Panc1 (cell line): ENCODE results near the gene TRPM1. TPM values are rescaled to one million over a fixed set of nuclear protein-coding genes. Genes with fewer than 3 reads are reported as not detected.
A peak's percentile ranks its signal among the peaks of the same experiment; 100 is the strongest.

ENCODE experiments used
- ATAC-seq: fragments of 200-7000 bp; cut with Tn5 transposase; 2 replicates; pipeline ENCODE4 v1.9.1; 2020; ENCODE audit warnings: mild to moderate bottlenecking, moderate library complexity
- BruUV-seq: library from RNA; stranded (reverse); fragments of 400-500 nt; replicated peaks from 2 replicates; lab custom pipeline; 2021; lab: Mats Ljungman, UMichigan
- CTCF ChIA-PET: fragments of 300-600 bp; sonication (Branson Sonifier 250); formaldehyde crosslinking; loops from one replicate; lab custom pipeline; 2022; ENCODE audit warnings: antibody characterized with exemption; lab: Charles Lee
- POLR2A ChIA-PET: fragments of 300-600 bp; sonication (Branson Sonifier 250); formaldehyde crosslinking; loops from one replicate; lab custom pipeline; 2022; ENCODE audit warnings: antibody characterized with exemption; lab: Charles Lee
- DNase-seq: peaks from one replicate; pipeline ENCODE4 v3.0.0-alpha.2; 2010; ENCODE audit warnings: low read depth, low spot score
- H3K27ac ChIP-seq: 2 replicates; pipeline ENCODE4 v1.5.1; 2011; ENCODE audit warnings: mild to moderate bottlenecking, low read length, inconsistent platforms
- H3K27me3 ChIP-seq: fragments of 200-500 bp; sonication (Bioruptor generic); 2 replicates; pipeline ENCODE4 v1.6.0; 2014; ENCODE audit warnings: low read length, inconsistent platforms; ENCODE audit not compliant: control insufficient read depth, insufficient read depth
- H3K36me3 ChIP-seq: fragments of 200-500 bp; sonication (Bioruptor generic); 2 replicates; pipeline ENCODE4 v1.5.1; 2014; ENCODE audit warnings: inconsistent platforms, mild to moderate bottlenecking, low read length, moderate library complexity; ENCODE audit not compliant: control insufficient read depth, insufficient read depth
- H3K4me1 ChIP-seq: 2 replicates; pipeline ENCODE4 v1.5.1; 2011; ENCODE audit warnings: inconsistent platforms, mild to moderate bottlenecking, low read length, moderate library complexity; ENCODE audit not compliant: control insufficient read depth, insufficient read depth
- H3K4me3 ChIP-seq, 2 experiments: 2 replicates each; pipeline ENCODE4 v1.5.1; 2011 to 2012; ENCODE audit warnings: low read depth in 2 of 2, low read length in 2 of 2, mild to moderate bottlenecking in 2 of 2, inconsistent platforms in 1 of 2, moderate library complexity in 1 of 2
- H3K9me3 ChIP-seq: fragments of 200-500 bp; sonication (Bioruptor generic); 2 replicates; pipeline ENCODE4 v1.5.1; 2014; ENCODE audit warnings: low read depth, mild to moderate bottlenecking, inconsistent platforms, low read length, moderate library complexity; ENCODE audit not compliant: control insufficient read depth, insufficient read depth
- CTCF ChIP-seq: fragments of 450-650 bp; IDR thresholded peaks from 2 replicates; pipeline ENCODE4 v1.5.1; 2017; ENCODE audit warnings: mild to moderate bottlenecking
- POLR2AphosphoS5 ChIP-seq: IDR thresholded peaks from 2 replicates; pipeline ENCODE4 v1.6.1; 2012; ENCODE audit warnings: mild to moderate bottlenecking, low read depth, low read length, moderate library complexity
- SIN3A ChIP-seq: IDR thresholded peaks from 2 replicates; pipeline ENCODE4 v1.6.1; 2012; ENCODE audit warnings: low read depth, mild to moderate bottlenecking, low read length, moderate library complexity, borderline replicate concordance; ENCODE audit not compliant: insufficient read depth
- TCF7L2 ChIP-seq: IDR thresholded peaks from 2 replicates; pipeline ENCODE4 v1.6.1; 2011; ENCODE audit warnings: mild to moderate bottlenecking, low read depth, low read length, inconsistent platforms
- in situ Hi-C: cut with HindIII; loops from 2 replicates; pipeline ENCODE4 v1.10.0; 2016; ENCODE audit warnings: low sequenced_read_pairs, low pct_unique_long_range_greater_than_20kb
- intact Hi-C: fragments of 100-400 bp; cut with micrococcal nuclease; formaldehyde crosslinking; loops from one replicate; pipeline ENCODE4 v1.10.0; 2022; ENCODE audit not compliant: unreplicated experiment
- total RNA-seq: library from RNA; stranded (reverse); gene quantifications from one replicate; pipeline ENCODE4 v1.2.1, GENCODE V29; 2021; ENCODE audit not compliant: unreplicated experiment
- TF ChIP-seq, protein P1 (sequence below), 2 experiments: IDR thresholded peaks; 2 replicates each; pipeline ENCODE4 v1.6.1; 2011 to 2012; ENCODE audit warnings: low read depth in 2 of 2, control low read depth in 1 of 2, low read length in 1 of 2, mild to moderate bottlenecking in 1 of 2, moderate library complexity in 1 of 2; ENCODE audit not compliant: insufficient read depth in 1 of 2

The TRPM1 gene
- total RNA-seq, 1 experiment from 2014 or later, result not detected

GRCh38 chr15:30999729-31000128 is 101.8 kb downstream of the TRPM1 start:
- H3K4me3 ChIP-seq, result no peak overlapping the region
- no peak for DNase-seq
- peaks cover 7% of the 10 kb centered on the region for H3K27me3 ChIP-seq
- H3K9me3 ChIP-seq, result no peaks in the 10 kb centered on the region
- H3K36me3 ChIP-seq, result no peaks in the 10 kb centered on the region
- no TSS peak for BruUV-seq
- no peak for ATAC-seq
- intact Hi-C loops, result no loop called here
- ChIA-PET POLR2A (no interaction called here), CTCF (no interaction called here)
- TF ChIP-seq CTCF, result no peak
- no peak for TF ChIP-seq POLR2AphosphoS5
- no peak for TF ChIP-seq SIN3A
- no peak for TF ChIP-seq TCF7L2
- TF ChIP-seq, protein P1, sequence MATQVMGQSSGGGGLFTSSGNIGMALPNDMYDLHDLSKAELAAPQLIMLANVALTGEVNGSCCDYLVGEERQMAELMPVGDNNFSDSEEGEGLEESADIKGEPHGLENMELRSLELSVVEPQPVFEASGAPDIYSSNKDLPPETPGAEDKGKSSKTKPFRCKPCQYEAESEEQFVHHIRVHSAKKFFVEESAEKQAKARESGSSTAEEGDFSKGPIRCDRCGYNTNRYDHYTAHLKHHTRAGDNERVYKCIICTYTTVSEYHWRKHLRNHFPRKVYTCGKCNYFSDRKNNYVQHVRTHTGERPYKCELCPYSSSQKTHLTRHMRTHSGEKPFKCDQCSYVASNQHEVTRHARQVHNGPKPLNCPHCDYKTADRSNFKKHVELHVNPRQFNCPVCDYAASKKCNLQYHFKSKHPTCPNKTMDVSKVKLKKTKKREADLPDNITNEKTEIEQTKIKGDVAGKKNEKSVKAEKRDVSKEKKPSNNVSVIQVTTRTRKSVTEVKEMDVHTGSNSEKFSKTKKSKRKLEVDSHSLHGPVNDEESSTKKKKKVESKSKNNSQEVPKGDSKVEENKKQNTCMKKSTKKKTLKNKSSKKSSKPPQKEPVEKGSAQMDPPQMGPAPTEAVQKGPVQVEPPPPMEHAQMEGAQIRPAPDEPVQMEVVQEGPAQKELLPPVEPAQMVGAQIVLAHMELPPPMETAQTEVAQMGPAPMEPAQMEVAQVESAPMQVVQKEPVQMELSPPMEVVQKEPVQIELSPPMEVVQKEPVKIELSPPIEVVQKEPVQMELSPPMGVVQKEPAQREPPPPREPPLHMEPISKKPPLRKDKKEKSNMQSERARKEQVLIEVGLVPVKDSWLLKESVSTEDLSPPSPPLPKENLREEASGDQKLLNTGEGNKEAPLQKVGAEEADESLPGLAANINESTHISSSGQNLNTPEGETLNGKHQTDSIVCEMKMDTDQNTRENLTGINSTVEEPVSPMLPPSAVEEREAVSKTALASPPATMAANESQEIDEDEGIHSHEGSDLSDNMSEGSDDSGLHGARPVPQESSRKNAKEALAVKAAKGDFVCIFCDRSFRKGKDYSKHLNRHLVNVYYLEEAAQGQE (IDR thresholded peaks at IDR 0.05; ENCODE audit: insufficient read depth in 1 of 2, low read depth in 2 of 2, low read length in 1 of 2), result no peak
- no peaks in the 10 kb centered on the region for H3K4me1 ChIP-seq
- H3K27ac ChIP-seq, result no peak overlapping the region
- in situ Hi-C loops, result no loop called here

GRCh38 chr15:30997270-30997669 is 104.3 kb downstream of the TRPM1 start:
- intact Hi-C loops, result no loop called here
- CTCF ChIA-PET, result no interaction called here
- H3K4me1 ChIP-seq, result peaks cover 4% of the 10 kb centered on the region; the same call in 1 of the 2 replicates
- BruUV-seq, result no TSS peak
- TF ChIP-seq TCF7L2, result no peak
- H3K9me3 ChIP-seq, result no peaks in the 10 kb centered on the region
- no peaks in the 10 kb centered on the region for H3K36me3 ChIP-seq
- ATAC-seq (no peak), DNase-seq (no peak)
- H3K4me3 ChIP-seq, result no peak overlapping the region
- in situ Hi-C loops, result no loop called here
- POLR2A ChIA-PET, result no interaction called here
- H3K27me3 ChIP-seq, result no peaks in the 10 kb centered on the region
- no peak overlapping the region for H3K27ac ChIP-seq

GRCh38 chr15:30992249-30992864 is 109.2 kb downstream of the TRPM1 start:
- ChIA-PET POLR2A (no interaction called here), CTCF (no interaction called here)
- Histone ChIP-seq H3K4me1 (peaks cover 11% of the 10 kb centered on the region; the same call in 1 of the 2 replicates), H3K9me3 (no peaks in the 10 kb centered on the region), H3K36me3 (no peaks in the 10 kb centered on the region; the same call in 1 of the 2 replicates), H3K27ac (peak overlapping the region; percentile 83), H3K27me3 (no peaks in the 10 kb centered on the region), H3K4me3 (peak overlapping the region; percentile 74 to 90)
- DNase-seq (no peak), ATAC-seq (no peak)
- no TSS peak for BruUV-seq
- in situ Hi-C loops (no loop called here), intact Hi-C loops (loop anchor here (5.0 kb wide), 1 partner anchor 135 kb away; no protein-coding TSS in a partner anchor)
- TF ChIP-seq, protein P1 (IDR thresholded peaks at IDR 0.05; ENCODE audit: insufficient read depth in 1 of 2, low read depth in 2 of 2, low read length in 1 of 2), result no peak
- TF ChIP-seq CTCF (no peak), TCF7L2 (no peak), POLR2AphosphoS5 (no peak), SIN3A (no peak)
